ENCODE results near the gene OGFOD3. TPM values are rescaled to one million over a fixed set of nuclear protein-coding genes. Genes with fewer than 3 reads are reported as not detected.
"Not testable (repeated sequence)": the region's sequence is repeated elsewhere in the genome, so short reads cannot be mapped to it uniquely, and the experiment has no call there.

The OGFOD3 gene
- total RNA-seq, 4 donors from 2014 or later: 13.0 to 33.5 (median 20.0) TPM

GRCh38 chr17:82373731-82374625 is 44.4 kb downstream of the OGFOD3 start:
- H3K27ac ChIP-seq: no peak overlapping the region
- H3K36me3 ChIP-seq: no peaks in the 10 kb centered on the region
- no peak overlapping the region for H3K4me3 ChIP-seq
- H3K4me1 ChIP-seq: peaks cover 23% of the 10 kb centered on the region
- peaks cover 81% of the 10 kb centered on the region for H3K27me3 ChIP-seq
- WGBS: 91% methylated on average over 11 of the region's 37 CpGs
- no peaks in the 10 kb centered on the region for H3K9me3 ChIP-seq
- TF ChIP-seq POLR2A (IDR thresholded peaks at IDR 0.05) (no peak), POLR2AphosphoS5 (IDR thresholded peaks at IDR 0.05) (no peak), EP300 (IDR thresholded peaks at IDR 0.05) (no peak)
- DNase-seq (ENCODE audit: low spot score in 2 of 2): no peak

DNA sequence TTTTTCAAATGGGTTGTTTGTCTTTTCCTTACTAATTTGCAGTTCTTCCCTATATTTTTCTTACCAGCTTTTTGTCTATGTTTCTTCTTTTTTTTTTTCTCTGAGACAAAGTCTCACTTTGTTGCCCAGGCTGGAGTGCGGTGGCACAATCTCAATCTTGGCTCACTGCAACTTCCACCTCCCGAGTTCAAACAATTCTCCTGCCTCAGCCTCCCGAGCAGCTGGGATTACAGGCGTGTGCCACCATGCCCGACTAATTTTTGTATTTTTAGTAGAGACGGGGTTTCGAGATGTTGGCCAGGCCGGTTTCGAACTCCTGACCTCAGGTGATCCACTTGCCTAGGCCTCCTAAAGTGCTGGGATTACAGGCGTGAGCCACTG is 45.3 kb downstream of the OGFOD3 start:
- not testable (repeated sequence) for DNase-seq (ENCODE audit: low spot score in 2 of 2); H3K9me3 ChIP-seq; H3K4me3 ChIP-seq; H3K27ac ChIP-seq; H3K36me3 ChIP-seq
- 89% methylated on average over 10 of the region's 10 CpGs for whole genome bisulfite sequencing
- peaks cover 75% of the 10 kb centered on the region for H3K27me3 ChIP-seq
- H3K4me1 ChIP-seq: peaks cover 23% of the 10 kb centered on the region

GRCh38 chr17:82372249-82373071 is 45.9 kb downstream of the OGFOD3 start:
- no peaks in the 10 kb centered on the region for H3K36me3 ChIP-seq
- H3K27me3 ChIP-seq: peaks cover 75% of the 10 kb centered on the region
- peaks cover 23% of the 10 kb centered on the region for H3K4me1 ChIP-seq
- H3K9me3 ChIP-seq: no peaks in the 10 kb centered on the region
- 80% methylated on average over 27 of the region's 41 CpGs for WGBS
- H3K27ac ChIP-seq: no peak overlapping the region
- DNase-seq (ENCODE audit: low spot score in 2 of 2): no peak
- H3K4me3 ChIP-seq: no peak overlapping the region
- TF ChIP-seq EP300 (IDR thresholded peaks at IDR 0.05): no peak
- TF ChIP-seq, protein P1, sequence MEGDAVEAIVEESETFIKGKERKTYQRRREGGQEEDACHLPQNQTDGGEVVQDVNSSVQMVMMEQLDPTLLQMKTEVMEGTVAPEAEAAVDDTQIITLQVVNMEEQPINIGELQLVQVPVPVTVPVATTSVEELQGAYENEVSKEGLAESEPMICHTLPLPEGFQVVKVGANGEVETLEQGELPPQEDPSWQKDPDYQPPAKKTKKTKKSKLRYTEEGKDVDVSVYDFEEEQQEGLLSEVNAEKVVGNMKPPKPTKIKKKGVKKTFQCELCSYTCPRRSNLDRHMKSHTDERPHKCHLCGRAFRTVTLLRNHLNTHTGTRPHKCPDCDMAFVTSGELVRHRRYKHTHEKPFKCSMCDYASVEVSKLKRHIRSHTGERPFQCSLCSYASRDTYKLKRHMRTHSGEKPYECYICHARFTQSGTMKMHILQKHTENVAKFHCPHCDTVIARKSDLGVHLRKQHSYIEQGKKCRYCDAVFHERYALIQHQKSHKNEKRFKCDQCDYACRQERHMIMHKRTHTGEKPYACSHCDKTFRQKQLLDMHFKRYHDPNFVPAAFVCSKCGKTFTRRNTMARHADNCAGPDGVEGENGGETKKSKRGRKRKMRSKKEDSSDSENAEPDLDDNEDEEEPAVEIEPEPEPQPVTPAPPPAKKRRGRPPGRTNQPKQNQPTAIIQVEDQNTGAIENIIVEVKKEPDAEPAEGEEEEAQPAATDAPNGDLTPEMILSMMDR (IDR thresholded peaks at IDR 0.05): no peak
- no peak for TF ChIP-seq POLR2A (IDR thresholded peaks at IDR 0.05)
- no peak for TF ChIP-seq POLR2AphosphoS5 (IDR thresholded peaks at IDR 0.05)

- no peaks in the 10 kb centered on the region for H3K9me3 ChIP-seq
- peak within 1 kb of the TSS; percentile 42 for H3K4me3 ChIP-seq
- DNase-seq (ENCODE audit: low spot score in 2 of 2): no peak
- no peak within 1 kb of the TSS for H3K27ac ChIP-seq
- WGBS: 4% methylated on average over 14 of the region's 109 CpGs
- peaks cover 73% of the 10 kb centered on the region for H3K27me3 ChIP-seq
- H3K36me3 ChIP-seq: no peaks in the 10 kb centered on the region
- H3K4me1 ChIP-seq: peaks cover 23% of the 10 kb centered on the region
- no peak for TF ChIP-seq EP300 (IDR thresholded peaks at IDR 0.05)
- no peak for TF ChIP-seq POLR2AphosphoS5 (IDR thresholded peaks at IDR 0.05)
- TF ChIP-seq, protein P1 (IDR thresholded peaks at IDR 0.05): no peak
- TF ChIP-seq POLR2A (IDR thresholded peaks at IDR 0.05): no peak
These were observed 46.8 kb downstream of the OGFOD3 start, which contains the start of gene UTS2R for GRCh38 chr17:82371333-82372248. Gene UTS2R (plus strand): TSS chr17:82371765. CDS start chr17:82374325, 2,560 bp downstream.

DNA sequence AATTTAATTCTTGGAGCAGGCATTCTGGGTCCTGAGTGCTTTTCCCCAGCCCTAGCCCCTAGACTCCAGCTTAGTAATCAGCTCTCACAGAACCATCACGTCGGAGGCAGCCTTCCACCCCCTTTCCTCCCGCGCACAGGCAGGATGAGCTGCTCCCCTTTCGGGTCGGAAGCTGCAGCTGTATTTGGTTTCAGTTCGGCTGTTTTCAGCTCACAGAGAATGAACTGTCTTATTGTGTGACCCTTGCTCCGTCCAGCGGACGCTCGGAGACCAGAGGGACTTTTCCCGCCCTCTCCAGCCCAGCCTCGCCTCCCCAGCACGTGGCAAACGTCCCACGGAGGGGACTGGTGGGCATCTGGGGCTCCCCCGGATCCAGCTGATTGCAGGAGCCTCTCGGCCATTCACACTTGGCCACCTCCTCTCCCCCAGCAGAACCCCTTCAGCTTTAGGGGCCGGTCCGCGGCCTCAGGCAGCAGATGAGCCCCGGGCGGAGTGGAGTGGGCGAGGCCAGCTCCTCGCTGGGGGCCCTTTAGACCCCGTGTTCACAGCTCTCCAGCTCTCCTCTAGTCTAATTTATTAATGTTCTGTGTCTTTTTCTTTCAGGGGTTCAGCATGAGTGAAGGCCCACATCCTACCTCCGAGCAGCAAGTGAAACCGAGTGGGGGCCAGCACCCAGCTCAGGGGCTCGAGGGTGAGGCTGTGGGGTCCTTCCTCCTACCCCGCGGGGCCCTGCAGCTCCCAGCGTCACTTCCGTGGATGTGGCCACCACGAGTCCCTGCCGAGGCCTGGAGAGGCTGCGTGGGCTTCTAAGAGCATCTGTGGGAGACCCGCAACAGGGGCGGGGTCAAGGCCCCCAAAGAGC is 47.7 kb downstream of the OGFOD3 start:
- TF ChIP-seq, protein P1 (IDR thresholded peaks at IDR 0.05): no peak
- TF ChIP-seq EP300 (IDR thresholded peaks at IDR 0.05) (no peak), POLR2A (IDR thresholded peaks at IDR 0.05) (no peak), POLR2AphosphoS5 (IDR thresholded peaks at IDR 0.05) (no peak)
- WGBS: 28% methylated on average over 23 of the region's 38 CpGs
- no peak for DNase-seq (ENCODE audit: low spot score in 2 of 2)
- no peak overlapping the region for H3K27ac ChIP-seq
- H3K4me1 ChIP-seq: peaks cover 23% of the 10 kb centered on the region
- no peaks in the 10 kb centered on the region for H3K9me3 ChIP-seq
- peaks cover 70% of the 10 kb centered on the region for H3K27me3 ChIP-seq
- peak overlapping the region; percentile 42 for H3K4me3 ChIP-seq
- H3K36me3 ChIP-seq: no peaks in the 10 kb centered on the region

Measured in suprapubic skin (tissue), 4 donors.